Testis (tissue), 2 donors: ENCODE data around the gene TIPARP.

Source experiments
- CTCF ChIP-seq, 3 experiments: fragments of 450-650 bp in 2 of 3; fragments of 200-600 bp in 1 of 3; sonication (generic) in 1 of 3; IDR thresholded peaks; one replicate each; pipeline ENCODE4 v1.5.1; 2016 to 2019; ENCODE audit warnings: antibody characterized with exemption in 3 of 3, mild to moderate bottlenecking in 2 of 3, moderate library complexity in 1 of 3
- POLR2A ChIP-seq: fragments of 450-650 bp; IDR thresholded peaks from one replicate; pipeline ENCODE4 v1.6.1; 2017; ENCODE audit warnings: antibody characterized with exemption, mild to moderate bottlenecking, moderate library complexity

DNA sequence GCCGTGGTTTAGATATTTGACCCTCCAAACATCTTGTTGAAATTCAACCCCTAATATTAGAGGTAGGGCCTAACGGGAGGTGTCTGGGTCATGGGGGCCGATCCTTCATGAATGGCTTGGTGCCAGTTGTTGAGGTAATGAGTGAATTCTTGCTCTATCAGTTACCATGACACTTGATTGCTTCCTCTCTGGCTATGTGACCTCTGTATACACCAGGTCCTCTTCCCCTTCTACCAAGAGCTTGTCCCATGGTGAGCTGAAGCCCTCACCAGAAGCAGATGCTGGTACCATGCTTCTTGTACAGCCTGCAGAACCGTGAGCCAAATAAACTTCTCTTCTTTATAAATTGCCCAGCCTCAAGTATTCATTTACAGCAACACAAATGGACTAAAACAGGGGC, 41.8 kb upstream of the TIPARP start:
- TF ChIP-seq CTCF (IDR thresholded peaks at IDR 0.05): no peak
- TF ChIP-seq POLR2A: no peak
